Right hindlimb (tissue), 1 donor: ENCODE measurements around the gene SH3TC1.
A peak's percentile ranks its signal among the peaks of the same experiment; 100 is the strongest.

ENCODE experiments used
- DNase-seq: peaks from one replicate; pipeline ENCODE4 v3.0.0-alpha.2; 2018

The SH3TC1 gene

GRCh38 chr4:8280158-8280875 lies 81.2 kb downstream of the SH3TC1 start:
- peak; percentile 31 for DNase-seq

- DNase-seq: peak; percentile 13
Measured at GRCh38 chr4:8280876-8281440, 81.9 kb downstream of the SH3TC1 start.

- DNase-seq: peak; percentile 93
Measured at GRCh38 chr4:8281519-8282133, 82.5 kb downstream of the SH3TC1 start.

DNA sequence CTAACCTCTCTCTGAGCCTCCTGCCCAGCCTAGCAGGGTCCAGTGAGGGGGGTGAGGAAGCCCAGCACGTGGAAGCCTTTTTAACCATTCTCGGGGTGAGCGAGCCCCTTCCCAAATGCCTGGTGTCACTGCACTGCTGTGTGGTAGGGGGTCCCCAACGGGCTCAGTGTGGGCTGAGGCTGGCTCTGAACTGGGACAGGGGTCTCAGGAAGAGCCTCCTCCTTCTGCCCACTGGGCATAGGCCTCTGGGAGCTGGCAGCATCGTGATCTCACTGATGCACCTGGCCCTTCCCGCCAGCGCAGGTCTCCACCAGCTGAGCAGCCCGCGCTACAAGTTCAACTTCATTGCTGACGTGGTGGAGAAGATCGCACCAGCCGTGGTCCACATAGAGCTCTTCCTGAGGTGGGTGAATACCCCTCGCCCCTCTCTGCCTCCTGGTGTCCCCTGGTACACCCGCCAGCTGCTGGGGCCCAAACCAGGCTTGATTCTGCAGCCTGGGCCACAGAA lies 83.1 kb downstream of the SH3TC1 start:
- no peak for DNase-seq

DNA sequence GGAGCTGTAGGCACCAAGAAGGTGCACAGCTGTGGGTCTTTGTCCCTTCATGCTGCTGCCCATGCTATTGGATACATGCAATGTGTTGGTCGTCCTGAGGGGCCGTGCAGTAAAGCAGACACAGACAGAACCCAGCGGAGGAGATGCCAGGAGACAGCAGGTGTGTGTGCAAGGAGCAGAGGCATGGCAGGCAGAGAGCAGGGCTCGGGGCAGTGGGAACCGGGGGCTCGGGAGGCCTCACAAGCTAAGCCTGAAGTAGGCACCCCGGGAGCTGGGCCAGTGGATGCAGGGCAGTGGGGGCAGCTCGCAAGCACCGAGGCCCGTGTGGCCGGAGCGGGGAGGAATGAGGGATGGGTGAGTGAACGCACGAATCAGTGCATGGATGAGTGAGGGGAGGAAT lies 83.7 kb downstream of the SH3TC1 start:
- peak; percentile 24 for DNase-seq

DNA sequence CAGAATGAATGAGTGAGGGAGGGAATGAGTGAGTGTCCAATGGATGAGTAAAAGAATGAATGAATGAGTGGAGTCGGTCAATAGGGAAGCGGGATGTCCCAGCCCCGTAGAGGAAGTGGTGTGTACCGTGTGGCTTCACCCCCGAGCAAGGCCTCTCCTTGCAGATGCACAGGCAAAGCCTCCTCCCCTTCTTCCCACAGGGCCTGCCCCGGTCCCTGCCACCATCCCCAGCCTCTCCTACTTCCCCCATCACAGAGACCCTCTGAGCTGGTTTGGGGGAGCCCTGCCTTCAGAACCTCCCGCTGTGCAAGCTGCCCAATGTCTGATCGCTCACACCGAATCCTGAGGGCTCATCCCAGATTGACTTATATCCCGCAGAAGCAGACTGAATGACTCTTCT lies 84.1 kb downstream of the SH3TC1 start:
- peak; percentile 29 for DNase-seq

- peak; percentile 26 for DNase-seq
Measured at GRCh38 chr4:8283631-8284121, 84.6 kb downstream of the SH3TC1 start.

DNA sequence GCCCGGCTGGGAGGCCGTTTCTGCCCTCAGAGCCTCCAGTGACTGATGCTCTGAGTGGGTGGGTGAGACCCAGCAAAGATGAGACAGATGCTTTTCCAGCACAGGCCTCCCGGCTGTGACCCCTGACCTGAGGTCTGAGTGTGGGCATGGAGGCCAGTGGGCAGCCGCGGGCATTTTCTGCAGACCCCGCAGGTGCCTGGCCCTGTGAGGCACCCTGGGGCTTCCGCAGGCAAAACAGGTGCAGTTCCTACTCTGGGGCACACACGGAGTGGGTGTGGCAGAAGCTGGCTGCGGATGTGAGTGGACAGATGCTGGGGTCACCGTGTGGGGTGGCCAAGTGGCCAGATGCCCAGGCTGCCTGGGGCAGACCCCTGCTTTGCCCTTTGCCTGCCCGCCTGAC lies 85.3 kb downstream of the SH3TC1 start:
- peak; percentile 21 for DNase-seq

DNA sequence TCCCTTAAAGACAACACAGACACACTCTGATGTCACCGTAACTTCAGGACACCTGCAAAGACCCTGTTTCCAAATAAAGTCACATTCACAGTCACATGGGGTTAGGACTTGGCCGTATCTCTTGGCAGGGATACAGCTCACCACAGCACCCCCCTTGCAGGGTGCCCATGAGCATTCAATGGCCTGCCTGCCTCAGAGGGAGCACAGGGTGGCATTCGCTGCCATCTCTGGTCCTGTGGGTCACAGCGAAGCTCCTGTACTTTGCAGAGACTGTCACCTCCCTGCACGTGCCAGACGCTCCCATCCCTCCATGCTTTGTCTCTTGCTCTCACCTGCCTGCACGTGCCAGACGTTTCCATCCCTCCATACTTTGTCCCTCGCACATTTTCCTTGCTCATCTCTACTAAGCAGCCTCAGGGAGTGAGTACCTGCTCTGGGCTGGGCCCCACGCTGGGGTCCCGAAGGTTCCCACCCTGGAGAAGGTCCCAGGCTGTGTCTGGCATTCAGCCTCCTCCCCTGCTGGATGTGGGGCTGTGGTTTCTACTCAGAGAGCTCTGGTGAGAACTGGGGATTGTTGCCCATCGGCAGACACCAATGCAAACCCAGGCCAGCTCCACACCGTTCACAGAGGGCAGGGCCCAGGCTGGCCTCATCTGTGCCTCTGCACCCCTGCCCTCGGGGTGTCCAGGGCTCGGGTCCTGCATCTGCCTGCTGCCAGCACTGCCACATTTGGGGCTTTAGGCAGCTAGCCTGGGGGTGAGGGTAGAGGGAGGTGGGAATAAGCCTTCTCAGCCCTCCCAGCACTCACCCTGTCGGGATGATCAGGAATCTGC lies 86.3 kb downstream of the SH3TC1 start:
- peak; percentile 22 for DNase-seq

- peak; percentile 15 for DNase-seq
Measured at GRCh38 chr4:8285976-8286718, 87.1 kb downstream of the SH3TC1 start.

DNA sequence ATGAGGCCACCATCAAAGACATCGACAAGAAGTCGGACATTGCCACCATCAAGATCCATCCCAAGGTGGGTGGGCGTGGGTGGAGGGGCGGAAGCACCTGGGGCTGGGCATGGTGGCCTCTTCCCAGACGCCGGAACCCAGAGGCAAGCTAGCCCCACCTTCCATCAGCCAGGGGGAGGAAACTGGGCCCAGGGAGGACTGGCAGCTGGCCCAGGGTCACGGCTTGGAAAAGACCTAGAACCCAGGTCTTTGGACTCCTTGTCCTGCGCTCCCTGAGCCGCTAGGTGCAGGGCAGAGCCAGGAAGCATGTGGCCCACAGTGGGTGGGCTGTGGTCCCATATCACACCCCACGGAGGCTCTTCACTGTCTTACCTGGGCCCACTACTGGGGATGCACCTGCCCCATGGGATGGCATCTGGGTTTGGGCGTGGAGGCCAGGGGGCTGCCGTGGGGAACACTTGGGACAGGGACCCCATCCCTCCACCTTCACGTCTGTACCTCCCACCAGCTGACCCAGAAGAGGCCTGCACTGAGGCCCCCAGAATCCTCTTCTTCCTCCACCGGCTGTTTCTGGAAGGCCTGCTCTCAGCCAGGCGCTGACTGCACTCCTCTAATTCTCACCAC lies 87.7 kb downstream of the SH3TC1 start:
- DNase-seq: peak; percentile 17

DNA sequence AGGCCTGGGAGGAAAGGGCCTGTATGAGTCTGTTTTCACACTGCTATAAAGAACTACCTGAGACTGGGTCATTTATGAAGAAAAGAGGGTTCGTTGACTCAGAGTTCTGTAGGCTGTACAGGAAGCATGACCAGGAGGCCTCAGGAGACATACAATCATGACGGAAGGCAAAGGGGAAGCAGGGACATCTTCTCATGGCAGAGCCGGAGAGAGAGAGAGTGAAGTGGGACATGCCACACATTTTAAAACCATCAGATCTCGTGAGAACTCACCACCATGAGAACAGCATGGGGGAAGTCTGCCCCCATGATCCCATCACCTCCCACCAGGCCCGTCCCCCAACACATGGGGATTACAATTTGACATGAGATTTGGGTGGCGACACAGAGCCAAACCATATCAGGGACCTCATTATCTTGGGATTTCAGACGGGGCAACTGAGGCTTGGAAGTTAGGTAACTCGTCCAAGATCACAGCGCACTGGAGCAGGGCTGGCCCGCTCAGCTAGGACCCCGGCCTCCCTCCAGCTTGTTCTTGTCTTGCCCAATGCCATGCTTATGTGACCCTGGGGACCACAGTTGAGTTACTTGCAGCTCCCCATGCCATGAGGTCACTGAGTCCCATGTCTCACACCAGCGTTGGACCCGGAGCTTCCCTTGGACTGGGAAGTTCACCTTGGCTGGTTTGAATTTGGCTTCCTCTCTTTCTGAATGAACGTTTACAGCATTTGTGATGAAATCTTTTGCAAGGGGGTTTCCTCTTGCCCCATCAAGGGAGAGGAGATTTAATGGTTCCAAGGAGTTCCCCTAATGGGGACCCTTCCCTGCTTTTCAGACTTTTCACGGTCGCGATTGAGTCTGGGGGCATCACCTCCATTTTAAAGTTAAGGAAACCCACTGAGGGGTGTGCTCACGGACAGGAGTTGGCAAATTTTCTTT lies 88.5 kb downstream of the SH3TC1 start:
- peak; percentile 13 for DNase-seq

DNA sequence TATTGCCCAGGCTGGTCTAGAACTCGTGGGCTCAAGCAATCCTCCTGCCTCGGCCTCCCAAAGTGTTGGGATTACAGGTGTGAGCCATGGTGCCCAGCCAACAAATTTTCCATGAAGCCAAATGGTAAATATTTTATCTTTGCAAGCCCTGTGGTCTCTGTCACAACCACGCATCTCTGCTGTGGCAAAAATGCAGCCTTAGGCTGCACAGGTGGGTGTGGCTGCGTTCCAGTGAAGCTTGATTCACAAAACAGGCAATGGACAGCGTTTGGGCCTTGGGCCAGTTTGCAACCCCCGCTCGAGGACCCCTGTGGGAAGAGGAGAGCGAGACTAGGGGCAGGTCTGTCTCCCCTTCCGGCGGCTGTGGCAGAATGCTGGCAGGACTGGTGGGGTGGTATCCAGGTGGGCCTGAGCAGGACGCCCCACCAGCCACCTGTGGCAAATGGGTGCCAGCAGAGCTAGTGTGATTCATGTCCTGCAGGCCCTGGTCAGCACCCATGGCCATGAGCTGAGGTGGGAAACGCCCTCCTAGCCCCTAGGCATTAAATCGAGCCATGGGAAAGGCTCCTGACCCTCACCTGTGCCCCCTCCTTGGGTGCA lies 90.2 kb downstream of the SH3TC1 start:
- DNase-seq: peak; percentile 19

- peak; percentile 13 for DNase-seq
Measured at GRCh38 chr4:8289956-8290700, 91.0 kb downstream of the SH3TC1 start.

DNA sequence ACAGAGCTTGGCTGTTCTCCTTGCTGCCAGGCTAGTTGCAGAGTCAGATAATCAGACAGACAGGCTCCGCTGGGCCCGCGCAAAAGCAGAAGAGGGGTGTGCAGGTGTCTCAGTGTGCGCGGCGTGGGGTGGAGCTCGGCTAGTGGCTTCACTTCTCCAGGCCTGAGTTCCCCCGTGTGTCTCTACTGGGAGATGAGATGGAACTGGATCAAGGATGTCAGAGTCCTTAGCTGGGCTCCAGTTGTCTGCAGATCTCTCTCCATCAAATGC lies 91.5 kb downstream of the SH3TC1 start:
- DNase-seq: no peak
